WTC11 (cell line): ENCODE results near the gene MYLK.
"Not testable (repeated sequence)": the region's sequence is repeated elsewhere in the genome, so short reads cannot be mapped to it uniquely, and the experiment has no call there.

ENCODE experiments used
- AFF4 ChIP-seq: sonication (generic); formaldehyde crosslinking; IDR thresholded peaks from 2 replicates; pipeline ENCODE4 v1.8.1; 2023; ENCODE audit warnings: mild to moderate bottlenecking, missing genetic modification reagents, borderline replicate concordance
- ATF3 ChIP-seq: sonication (generic); formaldehyde crosslinking; conservative IDR thresholded peaks from 2 replicates; pipeline ENCODE4 v1.8.1; 2022; ENCODE audit warnings: mild to moderate bottlenecking, missing genetic modification reagents
- ATF6 ChIP-seq: sonication (generic); formaldehyde crosslinking; IDR thresholded peaks from 2 replicates; pipeline ENCODE4 v1.8.1; 2023; ENCODE audit warnings: mild to moderate bottlenecking, missing genetic modification reagents
- CBFB ChIP-seq: sonication (generic); formaldehyde crosslinking; IDR thresholded peaks from 2 replicates; pipeline ENCODE4 v1.8.1; 2022; ENCODE audit warnings: mild to moderate bottlenecking, low read depth, missing genetic modification reagents
- CREB1 ChIP-seq: sonication (generic); formaldehyde crosslinking; IDR thresholded peaks from 2 replicates; pipeline ENCODE4 v1.8.0; 2023; ENCODE audit warnings: mild to moderate bottlenecking, missing genetic modification reagents
- CTCF ChIP-seq: fragments of 200-600 bp; IDR thresholded peaks from 2 replicates; pipeline ENCODE4 v1.8.0; 2022; ENCODE audit warnings: antibody characterized with exemption
- ETV6 ChIP-seq: sonication (generic); formaldehyde crosslinking; IDR thresholded peaks from 2 replicates; pipeline ENCODE4 v1.8.1; 2022; ENCODE audit warnings: mild to moderate bottlenecking, missing genetic modification reagents
- FOXP4 ChIP-seq: sonication (generic); formaldehyde crosslinking; IDR thresholded peaks from 2 replicates; pipeline ENCODE4 v1.8.0; 2022; ENCODE audit warnings: mild to moderate bottlenecking, missing genetic modification reagents
- GABPB1 ChIP-seq: sonication (generic); formaldehyde crosslinking; IDR thresholded peaks from 2 replicates; pipeline ENCODE4 v1.8.1; 2023; ENCODE audit warnings: mild to moderate bottlenecking, missing genetic modification reagents
- TCF7 ChIP-seq: sonication (generic); formaldehyde crosslinking; IDR thresholded peaks from 2 replicates; pipeline ENCODE4 v1.8.0; 2022; ENCODE audit warnings: mild to moderate bottlenecking, low read depth, missing genetic modification reagents, moderate library complexity
- USF2 ChIP-seq: sonication (generic); formaldehyde crosslinking; IDR thresholded peaks from 2 replicates; pipeline ENCODE4 v1.8.1; 2023; ENCODE audit warnings: mild to moderate bottlenecking, missing genetic modification reagents, moderate library complexity
- ZNF423 ChIP-seq: fragments of 250-450 bp; sonication (Bioruptor Pico); IDR thresholded peaks from 2 replicates; pipeline ENCODE4 v2.1.2; 2022; ENCODE audit warnings: mild to moderate bottlenecking, moderate library complexity

- TF ChIP-seq CTCF; USF2 (CRISPR knock-in tag); CBFB (CRISPR knock-in tag); AFF4 (CRISPR knock-in tag); TCF7 (CRISPR knock-in tag); ZNF423; FOXP4; ATF3 (CRISPR knock-in tag); GABPB1 (CRISPR knock-in tag); CREB1; ETV6 (CRISPR knock-in tag); ATF6: not testable (repeated sequence)
Observed at GRCh38 chr3:123600863-123601262, 283.3 kb downstream of the MYLK start.
